HG03520 (cell line): ENCODE measurements around the gene GP1BB.
"Not testable (repeated sequence)": the region's sequence is repeated elsewhere in the genome, so short reads cannot be mapped to it uniquely, and the experiment has no call there.

ENCODE experiments used
- ATAC-seq: cut with Tn5 transposase; IDR thresholded peaks from one replicate; pipeline ENCODE4 v1.9.1; 2021; ENCODE audit warnings: mild to moderate bottlenecking, moderate library complexity; ENCODE audit not compliant: unreplicated experiment

GP1BB gene

GRCh38 chr22:19724927-19725661 is 1.8 kb downstream of the GP1BB start:
- ATAC-seq = no peak

- not testable (repeated sequence) for ATAC-seq
Observed at GRCh38 chr22:19726064-19726788, 2.9 kb downstream of the GP1BB start.

GRCh38 chr22:19727310-19728150 is 4.2 kb downstream of the GP1BB start:
- ATAC-seq = no peak

- ATAC-seq = no peak
Observed at GRCh38 chr22:19728271-19728670, 4.9 kb downstream of the GP1BB start.

DNA sequence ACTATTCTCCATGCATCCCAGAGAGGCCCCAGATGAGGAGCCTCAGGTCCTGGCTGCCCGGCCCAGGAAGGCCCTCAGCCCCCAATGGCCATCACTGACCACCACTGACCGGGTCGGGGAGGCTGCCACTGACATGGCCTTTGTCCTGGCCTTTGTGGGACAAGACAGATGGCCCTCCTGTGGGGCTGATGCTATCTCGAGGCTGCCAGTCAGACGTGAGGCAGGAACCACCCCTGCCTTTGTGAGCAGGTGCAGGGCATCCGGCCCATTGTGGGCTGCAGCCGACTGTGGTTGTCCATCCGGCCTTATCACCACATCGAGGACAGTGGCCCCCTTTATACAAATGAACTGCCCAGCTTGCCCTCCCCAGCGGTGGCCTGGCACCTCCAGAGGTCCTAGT is 5.5 kb downstream of the GP1BB start:
- no peak for ATAC-seq

DNA sequence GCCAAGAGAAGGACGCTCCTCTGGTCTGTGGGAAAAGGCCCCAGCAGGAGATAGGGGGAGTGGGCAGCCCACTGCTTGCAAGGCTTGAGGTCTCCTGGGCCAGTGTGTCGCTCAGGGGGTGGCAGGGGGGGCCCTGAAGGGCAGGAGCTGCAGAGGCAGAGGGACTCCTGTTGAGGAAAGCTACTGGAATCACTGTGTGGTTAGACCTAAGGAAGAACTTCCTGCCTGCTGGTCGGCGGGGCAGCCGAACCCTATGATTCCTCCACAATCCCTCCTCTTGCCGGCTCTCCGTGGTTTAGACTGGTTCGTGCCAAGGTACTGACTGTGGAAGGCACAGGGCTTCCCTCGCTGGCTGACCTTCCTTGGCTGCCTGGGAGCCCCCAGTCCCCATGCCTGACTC is 6.2 kb downstream of the GP1BB start:
- ATAC-seq = no peak

DNA sequence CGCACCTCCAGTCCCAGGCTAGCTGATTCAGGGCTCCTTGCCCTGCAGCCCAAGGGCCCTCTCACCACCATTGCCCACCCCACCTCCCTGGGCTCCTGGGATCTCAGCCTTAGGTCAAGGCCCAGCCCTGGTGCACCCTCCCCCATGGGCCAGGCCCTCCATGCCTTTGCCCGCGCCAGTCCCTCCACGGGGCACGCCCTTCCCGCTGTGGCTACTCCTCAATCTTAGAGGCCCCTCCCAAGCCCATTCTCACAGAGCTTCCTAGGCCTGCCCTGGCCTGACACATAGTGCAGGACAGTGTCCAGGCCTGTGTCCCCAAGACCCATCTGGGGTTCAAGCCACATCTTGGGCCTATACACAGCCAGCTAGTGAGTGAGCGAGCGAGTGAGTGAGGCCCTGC is 6.9 kb downstream of the GP1BB start:
- ATAC-seq = no peak

DNA sequence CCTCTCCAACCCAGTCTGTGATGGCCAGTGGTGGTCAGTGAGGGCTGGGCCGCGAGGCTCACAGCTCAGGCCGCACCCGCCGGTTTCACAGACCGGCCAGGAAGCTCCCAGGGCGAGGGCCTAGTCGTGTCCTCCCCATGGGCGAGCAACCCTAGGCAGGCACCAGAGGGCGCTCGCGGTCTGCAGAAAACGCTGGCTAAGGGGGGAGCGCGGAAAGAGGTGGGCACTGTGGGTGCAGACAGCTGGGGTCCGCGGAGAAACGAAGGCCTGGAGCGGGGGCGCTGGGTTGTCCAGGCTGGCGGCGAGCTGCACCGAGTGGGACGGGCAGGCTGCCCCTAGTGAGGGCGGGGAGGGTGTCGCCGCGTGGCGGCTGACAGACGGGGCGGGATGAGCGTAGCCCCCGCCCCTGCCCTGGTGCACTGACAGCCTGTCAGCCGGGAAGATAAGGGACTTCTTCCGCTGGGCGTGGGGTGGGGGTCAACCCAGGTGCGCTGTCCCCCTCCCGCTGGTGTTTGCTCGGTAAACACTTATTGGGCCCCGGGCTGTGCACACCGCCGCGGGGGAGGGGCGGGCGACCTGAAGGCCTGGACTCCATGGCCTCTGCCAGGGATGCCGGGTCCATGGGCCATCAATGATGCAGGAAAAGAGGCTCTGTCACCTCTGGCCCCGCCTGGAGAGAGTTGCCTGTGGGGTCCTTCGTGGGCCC is 7.5 kb downstream of the GP1BB start:
- ATAC-seq = no peak

DNA sequence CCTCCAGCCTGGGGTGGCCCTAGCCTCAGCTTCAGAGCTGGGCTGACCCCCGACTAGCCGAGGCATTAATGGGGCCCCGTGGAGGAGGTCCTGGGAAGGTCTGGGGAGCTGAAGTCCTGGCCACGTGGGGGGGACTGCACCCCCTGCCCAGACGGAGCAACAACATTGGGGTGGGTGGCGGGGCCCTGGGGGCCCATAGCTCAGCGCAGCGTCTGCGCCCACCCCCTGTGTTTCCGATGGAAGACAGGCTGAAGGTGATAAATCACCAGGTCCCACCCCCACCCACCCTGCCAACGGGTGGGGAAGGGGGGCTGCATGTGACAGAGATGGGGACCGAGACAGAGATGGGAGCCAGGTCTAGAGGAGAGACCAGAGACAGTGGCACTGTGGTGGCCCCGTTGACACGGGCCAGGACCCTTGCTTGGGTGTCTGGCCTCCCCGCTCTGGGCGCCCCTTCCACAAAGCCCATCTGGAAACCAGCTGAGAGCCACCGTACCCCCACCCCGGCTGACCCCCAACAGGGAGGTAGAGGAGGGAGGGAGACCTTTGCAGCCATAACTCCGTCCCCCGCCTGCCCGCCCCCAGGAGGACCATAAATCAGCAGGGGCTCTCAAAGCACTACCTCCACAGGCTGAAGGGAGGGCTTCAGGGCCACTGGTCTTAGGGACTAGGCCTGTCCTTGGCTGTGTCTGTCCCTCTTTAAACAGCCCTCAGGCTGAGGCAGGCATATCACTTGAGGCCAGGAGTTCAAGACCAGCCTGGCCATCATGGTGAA is 8.2 kb downstream of the GP1BB start:
- ATAC-seq = no peak

GRCh38 chr22:19732403-19733113 is 9.2 kb downstream of the GP1BB start:
- ATAC-seq = no peak

- ATAC-seq = no peak
Observed at GRCh38 chr22:19733755-19734154, 10.4 kb downstream of the GP1BB start.

- no peak for ATAC-seq
Observed at GRCh38 chr22:19734163-19734562, 10.8 kb downstream of the GP1BB start.

GRCh38 chr22:19734837-19735382 is 11.6 kb downstream of the GP1BB start:
- no peak for ATAC-seq

GRCh38 chr22:19735665-19736510 is 12.5 kb downstream of the GP1BB start:
- no peak for ATAC-seq

DNA sequence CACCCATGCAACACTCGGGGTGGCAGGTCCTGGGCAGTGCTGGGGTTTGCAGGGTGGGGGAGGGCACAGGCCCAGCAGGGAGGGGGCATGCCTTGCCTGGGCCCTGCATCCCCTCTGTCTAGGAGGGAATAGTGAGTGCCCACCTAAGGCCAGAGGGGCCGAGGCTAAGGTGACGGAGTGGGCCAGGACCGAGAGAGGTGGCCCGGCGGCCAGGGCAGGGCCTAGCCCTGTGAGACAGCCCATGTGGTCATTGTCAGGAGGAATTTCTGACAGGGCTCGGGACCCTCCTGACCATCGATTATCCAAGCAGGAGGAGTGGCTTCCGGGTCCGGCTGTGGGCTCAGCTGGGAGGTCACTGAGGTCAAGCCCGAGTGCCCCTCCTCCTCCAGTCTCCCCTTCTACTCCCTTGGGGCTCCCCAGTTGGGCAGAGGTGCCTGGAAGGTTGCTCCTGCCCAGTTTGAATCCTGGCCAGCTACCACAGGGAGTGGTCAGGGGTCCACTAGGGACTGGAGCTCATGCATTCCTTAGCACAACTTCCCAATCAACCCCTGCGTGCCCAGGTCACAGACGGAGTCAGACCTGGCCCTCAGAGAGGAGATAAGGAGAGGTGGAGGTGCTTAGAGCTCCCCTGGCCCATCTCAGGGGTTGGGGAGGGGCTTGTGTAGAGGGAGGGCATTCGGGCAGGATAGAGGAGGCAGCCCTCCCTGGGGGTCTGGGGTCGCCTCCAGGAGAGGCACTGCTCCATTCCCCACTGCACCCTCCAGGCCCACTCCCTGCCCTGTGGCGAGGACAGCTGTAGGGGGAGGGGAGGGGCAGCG is 14.7 kb downstream of the GP1BB start:
- ATAC-seq = no peak

DNA sequence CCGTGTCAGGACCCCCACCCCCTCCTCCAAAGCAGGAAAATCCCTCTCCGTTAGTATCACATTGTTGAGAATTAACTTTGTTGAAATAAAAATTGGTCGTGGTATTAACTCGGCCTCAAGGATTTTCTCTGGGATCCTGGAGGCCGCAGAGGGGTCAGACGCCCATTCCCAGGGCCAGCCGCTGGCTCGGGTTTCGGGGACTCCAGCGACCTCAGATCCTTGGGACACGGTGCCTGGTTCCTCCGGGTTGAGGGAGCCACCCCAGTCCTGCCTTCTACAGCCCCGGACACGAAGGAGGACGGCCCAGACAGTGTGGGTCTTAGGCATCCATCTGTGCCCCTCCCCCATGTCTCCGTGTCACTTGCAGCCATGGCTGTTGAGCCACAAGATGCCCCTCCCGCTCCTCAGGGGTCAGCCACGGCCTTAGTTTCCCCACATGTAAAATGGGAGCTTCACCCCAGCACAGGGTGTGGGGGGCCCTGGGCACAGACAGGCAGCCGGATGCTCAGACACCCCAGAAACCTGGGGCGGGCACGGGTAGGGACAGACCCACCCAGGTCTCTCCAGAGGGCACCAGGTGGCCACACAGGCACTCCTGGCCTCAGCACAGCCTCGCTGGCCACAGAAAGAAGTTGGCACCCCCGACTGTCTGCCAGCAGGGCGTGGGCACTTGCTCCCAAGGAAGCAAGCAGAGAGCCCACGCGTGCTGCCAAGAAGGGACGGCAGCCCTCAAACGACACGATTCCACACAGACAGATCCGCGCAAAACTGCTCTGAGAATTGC is 15.5 kb downstream of the GP1BB start:
- ATAC-seq = no peak

DNA sequence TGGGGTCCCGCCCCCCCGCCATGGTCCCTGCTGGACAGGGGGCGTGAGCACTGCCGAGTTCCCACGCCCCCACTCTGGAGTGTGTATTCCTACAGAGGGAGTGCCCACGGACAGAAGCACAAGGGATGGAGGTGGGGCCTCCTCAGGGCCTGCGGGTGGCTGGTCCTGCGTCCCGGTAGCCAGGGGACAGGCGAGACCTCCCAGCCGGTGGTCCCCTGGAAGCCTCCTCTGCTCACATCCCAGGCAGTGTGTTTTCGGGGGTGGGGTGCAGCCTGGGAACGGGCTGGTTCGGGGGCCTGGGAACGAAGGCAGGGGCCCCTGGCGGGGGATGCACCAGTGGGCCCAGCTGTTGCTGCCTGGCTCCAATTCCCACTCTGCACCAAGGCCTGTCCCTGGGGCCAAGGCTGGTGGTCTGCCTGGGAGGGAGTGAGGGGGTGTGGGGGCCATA is 16.1 kb downstream of the GP1BB start:
- no peak for ATAC-seq
